NCI-H82 treated with DMSO at 0.1 percent for 48 hours (cell line): Measurements from ENCODE around the gene CSK.

Source experiments
- DNase-seq: peaks from one replicate; lab custom pipeline; 2025; ENCODE audit not compliant: unreplicated experiment; lab: John Stamatoyannopoulos, UW

CSK gene

DNA sequence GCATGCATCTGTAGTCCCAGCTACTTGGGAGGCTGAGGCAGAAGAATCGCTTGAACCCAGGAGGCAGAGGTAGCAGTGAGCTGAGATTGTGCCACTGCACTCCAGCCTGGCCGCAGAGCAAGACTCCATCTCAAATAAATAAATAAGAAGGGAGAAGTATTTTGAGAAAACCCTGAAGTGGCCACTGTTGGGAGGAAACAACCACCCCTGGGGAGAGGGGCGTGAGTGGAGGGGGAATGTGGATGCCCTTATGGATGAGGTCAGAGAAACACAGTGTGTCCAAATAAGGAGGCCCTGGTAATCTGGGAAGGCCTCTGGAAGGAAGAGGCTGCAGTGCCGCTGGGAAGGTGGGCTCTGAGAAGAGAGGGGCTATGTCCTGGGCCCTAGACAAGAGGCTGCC lies 40.4 kb downstream of the CSK start:
- no peak for DNase-seq

DNA sequence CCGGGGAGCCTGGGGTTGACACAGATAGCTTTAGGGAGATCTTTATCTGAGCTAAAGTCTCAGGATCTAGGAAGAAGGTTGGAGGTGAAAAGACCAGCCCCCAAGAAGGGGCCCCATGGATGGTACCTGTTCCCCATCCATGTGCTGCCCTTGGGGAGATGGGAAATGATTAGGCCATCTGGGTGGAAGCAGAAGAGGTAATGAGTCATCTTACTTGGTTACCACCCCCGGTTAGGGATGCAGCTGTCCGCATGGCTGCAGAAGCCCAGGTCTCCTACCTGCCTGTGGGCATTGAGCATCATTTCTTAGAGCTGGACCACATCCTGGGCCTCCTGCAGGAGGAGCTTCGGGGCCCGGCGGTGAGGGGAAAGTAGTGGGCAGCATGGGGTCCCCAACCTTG lies 41.4 kb downstream of the CSK start:
- no peak for DNase-seq

DNA sequence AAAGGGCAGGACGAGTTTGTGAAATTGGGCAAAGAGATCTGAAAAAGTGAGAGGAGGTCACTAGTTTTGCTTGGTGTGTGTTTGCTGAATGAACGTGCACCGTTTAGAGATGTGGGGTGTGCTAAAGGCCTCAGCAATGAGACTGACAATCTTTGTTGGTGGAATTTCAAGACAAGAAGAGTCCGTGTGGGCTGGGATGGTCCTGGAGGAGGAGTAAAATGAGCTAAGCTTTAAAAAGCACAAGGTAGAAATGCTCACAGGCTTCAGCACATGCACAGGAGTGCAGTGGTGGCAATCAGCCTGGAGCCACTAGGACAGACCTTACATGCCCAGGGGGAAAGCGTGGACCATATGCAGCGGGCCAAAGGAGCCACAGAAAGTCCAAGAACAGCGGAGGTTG lies 43.1 kb downstream of the CSK start:
- no peak for DNase-seq

DNA sequence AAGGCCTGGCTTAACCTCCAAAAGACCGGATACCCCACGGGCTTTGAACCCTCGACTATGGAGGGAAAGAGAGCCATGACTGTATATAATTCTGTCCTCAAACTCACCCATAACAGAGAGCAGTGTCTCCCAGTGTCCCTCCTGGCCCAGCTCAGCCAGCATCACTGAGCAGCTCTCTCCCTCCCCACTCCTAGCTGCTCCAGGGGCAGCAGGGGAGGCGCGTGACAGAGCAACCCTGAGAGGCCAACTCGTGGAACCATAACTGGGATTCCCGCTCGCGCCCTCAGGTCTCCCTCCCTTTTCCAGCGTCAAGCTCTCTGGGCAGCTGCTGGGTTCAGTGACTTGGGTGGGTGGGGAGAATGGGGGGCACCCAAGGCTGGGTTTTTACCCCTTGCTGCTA lies 44.0 kb downstream of the CSK start:
- DNase-seq = no peak

DNA sequence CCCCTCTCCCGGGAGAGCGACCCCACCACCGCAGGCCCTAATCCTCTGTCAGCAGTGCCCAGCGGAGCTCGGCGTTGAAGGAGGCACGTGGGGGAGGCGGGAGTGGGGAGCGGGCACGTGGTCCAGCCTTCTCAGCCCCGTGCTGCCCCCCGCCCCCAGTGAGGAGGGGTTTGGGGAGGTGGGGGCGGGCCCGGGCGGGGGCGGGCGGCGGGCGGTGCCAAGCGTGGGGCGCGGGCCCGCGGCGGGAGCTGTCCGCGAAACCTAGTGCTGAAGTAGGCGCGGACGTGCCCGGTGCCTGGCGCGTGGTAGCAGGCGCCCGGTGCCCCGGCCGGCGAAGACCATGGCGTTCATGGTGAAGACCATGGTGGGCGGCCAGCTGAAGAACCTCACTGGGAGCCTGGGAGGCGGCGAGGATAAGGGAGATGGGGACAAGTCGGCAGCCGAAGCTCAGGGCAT lies 44.5 kb downstream of the CSK start, which contains the start of gene CPLX3:
Gene CPLX3, plus strand, starts transcription at position 264 of the 456 bp plus-strand sequence. Its CDS starts 77 bp downstream, at position 341.
- DNase-seq = no peak

DNA sequence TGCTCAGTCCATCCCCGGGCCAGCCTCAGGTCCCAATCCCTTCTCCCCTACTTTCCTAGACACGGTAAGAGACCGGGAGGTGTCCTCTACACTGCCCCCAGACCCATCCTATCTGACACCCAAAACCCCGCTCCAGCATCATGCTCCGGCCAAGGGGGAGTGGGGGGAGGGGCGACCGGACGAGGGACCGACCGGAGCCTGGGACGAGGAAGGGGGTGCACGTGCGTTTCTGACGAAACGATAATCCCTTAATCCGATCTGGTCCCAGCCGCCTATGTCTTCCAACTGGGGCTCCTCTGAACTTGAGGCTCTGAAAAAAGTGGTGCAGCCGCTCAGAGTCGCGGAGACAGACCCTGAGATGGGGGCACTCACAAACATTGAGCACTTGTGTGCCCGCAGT lies 45.0 kb downstream of the CSK start:
- DNase-seq = peak; percentile 85

DNA sequence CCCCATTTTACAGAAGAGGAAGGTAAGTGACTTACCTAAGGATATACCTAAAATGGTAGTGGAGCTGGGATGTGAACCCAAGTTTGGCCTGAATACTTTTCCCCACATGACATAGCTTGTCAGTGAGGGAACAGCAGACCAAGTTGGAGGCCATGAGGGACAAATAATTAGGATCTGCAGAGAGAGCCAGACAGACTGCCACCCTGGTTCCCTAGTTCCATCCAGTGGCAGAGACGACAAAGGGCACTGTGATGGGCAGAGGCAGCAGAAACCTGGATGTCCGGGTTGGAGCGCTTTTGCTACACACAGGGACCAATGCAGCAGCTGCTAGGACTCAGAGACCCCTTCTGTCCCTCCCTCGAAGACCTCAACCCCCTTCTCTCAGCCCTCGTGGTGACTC lies 45.7 kb downstream of the CSK start:
- no peak for DNase-seq

DNA sequence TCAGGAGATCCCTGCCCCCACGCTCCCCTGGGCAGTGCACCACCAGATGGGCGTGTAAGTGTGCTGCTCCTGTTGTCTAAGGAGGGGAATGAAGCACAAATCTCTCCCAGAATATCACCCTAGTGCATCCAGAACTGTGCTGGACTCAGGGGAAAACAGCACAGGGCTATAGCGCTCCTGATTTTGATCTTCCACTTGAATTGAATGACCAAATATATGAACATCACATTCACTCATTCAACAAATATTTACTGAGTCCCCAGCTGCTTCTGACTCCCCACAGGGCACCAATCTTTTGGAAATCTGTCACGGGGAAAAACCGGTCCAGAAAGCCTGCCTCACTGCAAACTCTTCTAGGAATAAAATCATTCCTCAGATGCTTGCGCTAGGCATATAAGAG lies 47.0 kb downstream of the CSK start:
- no peak for DNase-seq

DNA sequence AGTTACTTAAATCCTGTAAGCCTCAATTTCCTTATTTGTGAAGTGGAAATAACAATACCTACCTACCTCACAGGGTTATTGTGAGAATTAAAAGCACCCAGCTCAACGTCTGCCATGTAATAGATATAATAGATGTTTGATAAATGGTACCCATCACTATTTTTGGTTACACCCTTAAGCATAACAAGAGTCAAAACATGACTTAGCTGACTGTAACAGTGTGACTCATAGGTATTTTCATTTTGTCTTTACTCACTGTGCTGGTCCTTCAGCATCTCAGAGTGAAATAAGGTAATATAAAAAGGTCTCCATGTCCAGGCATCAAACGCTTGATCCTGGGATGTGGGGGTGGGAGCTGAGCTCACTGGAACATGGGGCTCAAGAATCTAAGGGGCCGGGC lies 47.6 kb downstream of the CSK start:
- DNase-seq = no peak

DNA sequence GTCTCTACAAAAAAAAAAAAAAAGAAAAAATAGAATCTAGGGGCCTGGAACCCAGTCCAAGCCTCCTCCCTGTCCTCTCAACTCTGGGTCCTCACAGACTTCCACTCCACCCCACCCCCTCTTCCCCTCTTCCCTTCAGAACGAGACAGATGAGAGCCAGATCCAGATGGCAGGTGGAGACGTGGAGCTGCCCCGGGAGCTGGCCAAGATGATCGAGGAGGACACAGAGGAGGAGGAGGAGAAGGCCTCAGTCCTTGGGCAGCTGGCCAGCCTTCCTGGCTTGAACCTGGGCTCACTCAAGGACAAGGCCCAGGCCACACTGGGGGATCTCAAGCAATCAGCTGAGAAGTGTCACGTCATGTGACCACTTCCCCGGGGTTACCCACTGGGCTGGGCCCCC lies 48.1 kb downstream of the CSK start:
- no peak for DNase-seq

DNA sequence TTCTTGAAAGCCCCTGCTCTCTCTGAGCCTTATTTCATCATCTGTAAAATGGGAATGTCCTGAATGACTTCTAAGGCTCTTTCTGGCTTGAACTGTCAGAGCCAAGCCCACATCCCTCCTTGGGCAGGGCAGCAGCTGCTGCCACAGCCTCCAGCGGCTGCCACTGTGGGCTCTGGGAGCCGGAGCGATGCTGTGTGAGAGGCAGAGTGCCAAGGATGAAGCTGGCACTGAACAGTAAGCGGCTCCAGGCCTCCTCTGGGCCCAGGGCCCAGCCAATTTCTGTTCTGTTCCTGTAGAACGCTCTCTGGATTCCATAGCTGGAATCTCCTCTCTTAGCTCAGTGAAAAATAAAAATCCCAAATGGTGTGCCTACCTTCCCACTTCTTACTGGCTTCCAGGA lies 49.0 kb downstream of the CSK start:
- DNase-seq = no peak

DNA sequence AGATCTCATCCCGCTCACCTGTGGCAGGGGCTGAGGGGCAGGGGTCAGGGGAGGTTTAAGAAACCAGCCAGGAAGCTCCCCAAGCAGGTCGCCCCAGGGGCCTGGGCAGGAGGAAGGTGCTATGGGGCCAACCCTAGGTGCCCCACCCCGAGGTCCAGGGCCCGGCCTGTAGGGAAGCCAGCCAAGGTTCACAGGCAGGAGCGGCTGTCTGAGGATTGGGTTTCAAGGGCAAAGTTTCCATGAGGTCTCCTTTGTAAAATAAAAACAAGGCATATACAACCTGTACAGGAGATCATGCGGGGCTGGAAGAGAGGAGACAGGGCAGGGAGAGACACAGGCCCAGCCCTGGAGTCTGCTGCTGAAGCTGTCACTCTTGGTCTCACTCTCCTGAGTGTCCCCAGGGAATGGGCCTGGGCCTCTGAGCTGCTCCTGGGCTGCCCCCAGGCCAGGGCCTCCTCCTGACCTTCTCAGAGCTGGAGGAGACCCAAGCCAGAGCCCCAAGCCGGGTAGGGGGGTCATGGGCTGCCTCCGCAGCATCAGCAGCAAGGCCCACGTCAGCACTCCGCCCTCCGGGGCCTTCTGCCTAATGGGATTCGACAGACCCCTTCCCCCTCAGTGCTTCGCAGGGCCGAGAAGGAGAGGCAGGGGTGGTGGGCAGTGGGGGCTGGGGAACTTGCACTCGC lies 50.1 kb downstream of the CSK start:
- DNase-seq = no peak

DNA sequence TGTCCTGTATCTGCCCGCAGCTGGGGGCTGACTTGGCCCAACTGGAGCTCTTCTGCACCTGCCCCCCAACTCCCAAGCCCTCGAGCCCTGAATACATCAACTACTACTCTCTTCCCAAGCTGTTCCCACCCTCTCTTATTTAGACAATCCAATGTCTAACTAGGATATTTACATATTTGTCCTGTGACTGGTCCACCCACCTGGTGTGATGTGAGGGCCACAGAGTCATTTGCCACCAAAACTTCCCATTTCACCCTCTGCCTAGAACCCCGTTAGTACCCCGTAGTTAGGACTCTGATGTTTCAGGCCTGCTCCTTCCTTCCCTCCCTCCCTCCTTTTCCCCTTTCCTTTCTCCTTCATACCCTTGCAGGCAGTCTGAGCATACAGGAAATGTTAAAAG lies 50.9 kb downstream of the CSK start:
- DNase-seq = no peak

DNA sequence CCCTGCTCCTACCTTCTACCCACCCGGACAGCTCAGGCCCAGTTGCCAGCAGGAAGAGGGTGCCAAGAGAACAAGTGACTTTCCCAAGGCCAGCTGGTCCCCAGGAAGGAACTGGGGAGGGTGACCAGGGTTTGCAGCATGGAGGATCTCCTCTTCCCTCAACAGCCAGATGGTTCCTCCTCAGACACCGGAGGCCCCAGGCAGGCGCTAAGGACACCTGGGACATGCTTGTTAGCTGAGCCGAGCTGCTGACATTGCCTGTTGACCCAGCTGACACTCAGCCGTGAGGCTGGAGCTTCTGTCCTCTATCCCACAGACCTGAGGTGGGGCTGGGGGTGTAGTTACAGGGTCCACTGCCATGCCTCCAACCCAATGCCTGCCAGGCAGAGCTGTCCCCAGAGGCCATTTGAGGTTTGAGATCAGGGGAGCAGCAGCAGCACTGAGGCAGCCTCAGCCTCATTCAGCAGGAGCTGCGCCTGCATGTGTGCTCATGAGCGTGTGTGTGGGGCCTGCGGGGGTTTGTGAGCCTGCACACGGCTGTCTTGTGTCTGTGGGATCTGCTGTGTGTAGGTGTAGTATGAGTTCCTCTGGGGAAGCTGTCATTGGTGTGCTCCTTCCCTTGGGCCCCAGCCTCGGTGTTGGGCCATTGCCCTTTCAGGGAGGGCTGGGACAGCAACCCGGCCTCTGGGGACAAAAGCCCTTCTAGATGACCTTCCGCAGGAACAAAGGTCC lies 51.7 kb downstream of the CSK start:
- no peak for DNase-seq

DNA sequence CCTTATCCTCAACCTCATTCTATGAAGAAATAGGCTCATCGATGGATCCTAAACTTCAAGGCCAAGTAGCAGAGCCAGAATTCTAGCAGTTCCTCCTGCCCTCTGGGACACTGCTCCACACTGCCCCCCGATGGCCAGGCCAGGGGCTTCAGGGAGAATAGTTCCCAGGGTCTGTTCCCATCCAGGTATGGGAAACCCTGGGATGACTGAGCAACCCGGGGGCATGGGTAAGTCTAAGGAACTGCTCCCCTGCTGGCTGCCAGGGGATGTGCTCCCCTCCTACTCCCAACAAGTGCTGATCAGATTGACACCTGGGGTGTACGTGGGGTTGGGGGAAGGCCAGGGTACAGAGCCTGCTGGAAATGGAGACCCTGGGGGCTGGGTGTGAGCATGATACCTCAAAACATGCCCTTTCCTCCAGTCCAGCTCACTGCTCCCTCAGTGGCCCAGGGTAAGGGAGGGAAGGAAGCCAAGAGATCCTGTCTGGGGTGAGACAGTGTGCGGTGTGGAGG lies 53.5 kb downstream of the CSK start:
- no peak for DNase-seq

DNA sequence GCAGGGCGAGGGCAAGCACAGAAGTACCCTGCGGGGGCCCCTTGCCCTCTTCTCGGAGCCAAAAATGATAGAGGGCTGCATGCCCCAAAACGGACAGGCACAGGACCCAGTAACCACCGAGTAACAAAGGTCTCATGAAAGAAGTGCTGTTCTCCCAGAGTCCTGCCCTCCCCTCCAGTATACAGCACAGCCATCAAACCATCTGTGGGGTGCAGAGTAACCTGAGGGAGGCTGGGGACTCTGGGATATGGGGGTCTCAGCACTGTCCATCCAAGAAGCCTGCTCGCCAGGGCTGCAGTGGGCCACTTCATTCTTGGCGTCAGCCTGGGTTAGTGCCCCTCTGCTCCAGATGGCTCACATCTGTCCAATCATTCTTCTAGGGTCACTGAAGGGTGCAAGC lies 55.0 kb downstream of the CSK start:
- DNase-seq = no peak

DNA sequence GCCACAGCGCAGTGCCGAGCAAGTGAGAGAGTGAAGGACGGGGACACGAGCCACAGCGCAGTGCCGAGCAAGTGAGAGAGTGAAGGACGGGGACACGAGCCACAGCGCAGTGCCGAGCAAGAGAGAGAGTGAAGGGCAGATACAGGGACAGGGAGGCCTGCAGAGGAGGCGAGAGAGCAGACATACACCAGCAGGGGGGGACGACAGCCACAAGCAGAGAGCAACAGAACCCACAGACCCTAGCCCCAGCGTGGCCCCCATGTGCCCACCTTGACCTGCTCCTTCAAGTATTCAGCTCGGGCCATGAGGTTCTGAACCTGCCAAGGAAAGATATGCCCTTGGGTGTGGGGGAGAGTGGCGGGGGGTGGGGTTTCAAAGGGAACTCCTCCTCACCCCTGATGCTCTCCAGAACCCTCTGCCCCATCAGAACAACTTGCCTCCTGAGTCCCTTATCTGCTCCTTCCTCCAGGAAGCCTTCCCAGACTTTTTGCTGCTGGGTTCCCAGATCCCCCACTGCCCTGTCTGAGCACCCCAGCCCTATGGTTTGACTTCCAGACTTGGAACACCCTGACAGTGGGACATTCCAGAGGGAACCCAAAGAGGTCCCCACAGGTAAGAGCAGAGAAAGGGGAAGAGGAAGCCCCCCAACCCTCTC lies 55.7 kb downstream of the CSK start:
- DNase-seq = no peak

DNA sequence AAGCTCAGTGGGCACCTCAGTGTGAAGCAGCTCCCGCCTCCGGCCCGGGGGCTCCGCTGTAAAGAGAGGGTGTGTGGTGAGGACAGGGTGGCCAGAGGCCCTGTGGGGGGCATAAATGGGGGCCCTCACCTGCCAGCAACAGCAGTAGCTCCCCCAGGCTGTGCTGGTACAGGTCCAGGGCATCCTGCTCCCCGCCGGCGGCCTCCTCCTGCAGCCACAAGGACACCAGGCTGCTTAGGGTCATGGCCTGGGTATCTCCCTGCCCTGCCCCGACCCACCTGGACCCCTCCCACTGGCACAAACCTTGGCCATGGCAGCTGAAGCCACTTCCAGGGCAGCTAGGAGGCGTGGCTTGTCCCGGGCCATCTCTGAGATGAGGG lies 56.2 kb downstream of the CSK start:
- no peak for DNase-seq

DNA sequence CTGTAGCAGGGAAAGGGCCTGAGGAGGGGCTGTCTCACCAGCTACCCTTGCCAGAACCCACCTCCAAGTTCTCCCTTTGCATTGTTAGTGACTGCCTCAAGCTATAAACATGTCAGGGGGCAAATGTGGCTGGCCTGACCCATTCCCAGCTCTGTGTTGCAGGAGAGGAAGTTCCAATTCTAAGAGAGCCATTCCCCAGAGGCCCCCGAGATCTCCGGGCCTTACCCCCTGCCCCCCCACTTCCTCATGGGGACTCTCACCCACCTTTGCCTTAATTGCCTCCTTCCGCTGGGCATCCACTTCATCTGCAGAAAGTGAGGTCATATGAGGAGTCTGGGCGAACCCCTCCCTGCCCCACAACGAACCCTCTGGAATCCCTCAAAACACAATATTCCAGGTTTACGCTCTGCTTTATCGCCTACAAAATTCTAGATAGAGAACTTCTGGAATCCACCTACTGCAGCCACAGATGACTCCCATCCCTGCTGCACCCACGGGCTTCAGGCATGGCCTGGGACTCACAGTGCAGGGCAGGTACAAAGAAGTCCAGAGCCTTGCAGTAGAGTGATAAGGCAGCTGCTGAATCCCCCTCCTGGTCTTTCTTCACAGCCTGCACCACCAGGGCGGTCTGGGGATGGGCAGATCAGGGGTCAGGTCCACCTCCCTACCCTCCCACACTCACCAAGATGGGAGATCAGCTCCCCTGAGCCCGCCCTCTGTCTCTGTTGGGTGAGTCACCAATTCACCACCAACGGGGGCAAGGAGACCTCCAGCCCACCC lies 57.1 kb downstream of the CSK start:
- no peak for DNase-seq

DNA sequence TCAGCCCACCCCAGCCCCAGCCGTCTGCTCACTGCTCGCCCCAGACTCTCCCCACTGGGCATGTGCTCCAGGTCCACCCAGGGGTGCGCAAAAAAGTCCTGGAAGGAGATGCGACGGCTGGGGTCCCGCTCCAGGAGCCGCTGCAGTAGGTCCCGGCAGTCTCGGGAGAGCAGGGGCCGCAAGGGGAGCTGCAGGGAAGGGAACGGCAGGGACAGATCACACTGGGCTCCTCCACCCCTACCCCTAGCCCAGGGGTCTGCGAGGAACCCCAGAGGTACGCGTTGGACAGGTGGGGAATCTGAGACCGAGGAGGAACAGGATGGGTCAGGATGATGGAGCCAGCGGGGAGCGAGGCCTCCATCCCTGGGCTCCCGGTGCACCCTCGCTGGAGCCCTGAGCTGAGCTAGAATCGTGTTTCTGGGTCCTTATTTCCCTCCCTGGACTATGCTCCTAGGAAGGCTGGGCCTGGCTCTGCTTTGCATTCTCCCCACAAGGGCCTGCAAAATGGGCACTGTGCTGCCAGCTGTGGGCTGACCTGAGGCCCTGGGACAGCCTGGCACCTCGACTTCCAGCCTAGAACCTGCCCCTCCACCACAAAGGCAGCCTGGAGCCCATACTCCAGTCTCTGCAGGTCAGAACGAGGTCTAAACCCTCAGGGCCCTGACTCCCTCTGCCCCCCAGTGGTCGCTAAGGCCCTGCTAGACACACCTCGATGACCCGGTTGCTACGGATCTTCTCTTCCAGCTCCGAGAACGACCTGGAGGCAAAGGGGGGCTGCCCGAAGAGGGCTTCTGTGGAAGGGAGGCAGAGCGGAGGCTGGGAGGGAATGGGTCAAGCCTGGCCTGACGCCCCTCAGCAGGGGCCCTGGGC lies 57.9 kb downstream of the CSK start:
- no peak for DNase-seq
